ENCODE data around the gene GALNT15. TPM values are rescaled to one million over a fixed set of nuclear protein-coding genes. Genes with fewer than 3 reads are reported as not detected.

GALNT15 gene
- total and polyA plus RNA-seq, 11 donors = 0.96 to 81.1 (median 5.5) TPM

GRCh38 chr3:16186086-16186485 lies 11.6 kb downstream of the GALNT15 start:
- H3K27me3 ChIP-seq = no peaks in the 10 kb centered on the region
- intact Hi-C loops (cut with DNase I) = no loop called here
- H3K9me3 ChIP-seq = no peaks in the 10 kb centered on the region
- no peak overlapping the region for H3K27ac ChIP-seq
- peaks cover 0 to 5% (median 0%) of the 10 kb centered on the region in 12 donors for H3K4me1 ChIP-seq
- TF ChIP-seq CTCF (IDR thresholded peaks at IDR 0.05) (no peak), POLR2A (IDR thresholded peaks at IDR 0.05) (no peak)
- no peak for DNase-seq
- no peak overlapping the region for H3K4me3 ChIP-seq
- WGBS, 4 donors = 57 to 65% (median 60%) methylated on average over 1 of the region's 1 CpG
- no peaks in the 10 kb centered on the region for H3K36me3 ChIP-seq
- no peak for ATAC-seq

- H3K36me3 ChIP-seq = no peaks in the 10 kb centered on the region
- DNase-seq (no peak), ATAC-seq (no peak)
- no peaks in the 10 kb centered on the region for H3K27me3 ChIP-seq
- 69 to 80% (median 76%) methylated on average over 3 of the region's 3 CpGs for WGBS, 4 donors
- TF ChIP-seq CTCF (IDR thresholded peaks at IDR 0.05) (no peak), POLR2A (IDR thresholded peaks at IDR 0.05) (no peak)
- H3K4me3 ChIP-seq = no peak overlapping the region
- H3K4me1 ChIP-seq = peaks cover 0 to 5% (median 0%) of the 10 kb centered on the region in 12 donors
- no peaks in the 10 kb centered on the region for H3K9me3 ChIP-seq
- intact Hi-C loops (cut with DNase I) = no loop called here
- no peak overlapping the region for H3K27ac ChIP-seq
Observed at GRCh38 chr3:16186565-16186964, 12.1 kb downstream of the GALNT15 start.

GRCh38 chr3:16187213-16187790 lies 12.8 kb downstream of the GALNT15 start:
- no peaks in the 10 kb centered on the region for H3K9me3 ChIP-seq
- no peak overlapping the region for H3K4me3 ChIP-seq
- H3K36me3 ChIP-seq = no peaks in the 10 kb centered on the region
- no peak overlapping the region for H3K27ac ChIP-seq
- peaks cover 0 to 11% (median 0%) of the 10 kb centered on the region in 12 donors for H3K4me1 ChIP-seq
- ATAC-seq (no peak), DNase-seq (no peak)
- TF ChIP-seq POLR2A (IDR thresholded peaks at IDR 0.05) = no peak
- no peak for TF ChIP-seq CTCF (IDR thresholded peaks at IDR 0.05)
- WGBS, 4 donors = 90 to 93% (median 92%) methylated on average over 5 of the region's 5 CpGs
- H3K27me3 ChIP-seq = no peaks in the 10 kb centered on the region
- intact Hi-C loops (cut with DNase I) = no loop called here

GRCh38 chr3:16188071-16188470 lies 13.6 kb downstream of the GALNT15 start:
- no peaks in the 10 kb centered on the region for H3K36me3 ChIP-seq
- WGBS, 4 donors = 91 to 94% (median 92%) methylated on average over 6 of the region's 6 CpGs
- ATAC-seq (no peak), DNase-seq (no peak)
- intact Hi-C loops (cut with DNase I) = no loop called here
- H3K27me3 ChIP-seq = no peaks in the 10 kb centered on the region
- H3K4me3 ChIP-seq = no peak overlapping the region
- TF ChIP-seq POLR2A (IDR thresholded peaks at IDR 0.05) (no peak), CTCF (IDR thresholded peaks at IDR 0.05) (no peak)
- peaks cover 0 to 11% (median 0%) of the 10 kb centered on the region in 12 donors for H3K4me1 ChIP-seq
- H3K27ac ChIP-seq = no peak overlapping the region
- H3K9me3 ChIP-seq = no peaks in the 10 kb centered on the region

Measured in heart left ventricle (tissue), 16 donors.